Stimulated activated CD8-positive, alpha-beta memory T cell treated with anti-CD3 and anti-CD28 coated beads, Interleukin-2, amount 100 ng/mL, for 1 hour (primary cell): ENCODE data around the gene PFDN1.

Experiments
- DNase-seq, 2 donors: peaks; one replicate each; pipeline ENCODE4 v3.0.0-alpha.2; 2020; ENCODE audit warnings: low read depth in 2 of 2

The PFDN1 gene

GRCh38 chr5:140259500-140259899 lies 43.4 kb downstream of the PFDN1 start:
- DNase-seq = no peak

- no peak for DNase-seq
Measured at GRCh38 chr5:140258873-140259272, 44.0 kb downstream of the PFDN1 start.

GRCh38 chr5:140258016-140258415 lies 44.9 kb downstream of the PFDN1 start:
- no peak for DNase-seq

GRCh38 chr5:140256726-140257125 lies 46.2 kb downstream of the PFDN1 start:
- no peak for DNase-seq

- DNase-seq = no peak
Measured at GRCh38 chr5:140255460-140256157, 47.3 kb downstream of the PFDN1 start.

GRCh38 chr5:140253985-140254384 lies 48.9 kb downstream of the PFDN1 start:
- no peak for DNase-seq

- no peak for DNase-seq
Measured at GRCh38 chr5:140252470-140253126, 50.3 kb downstream of the PFDN1 start.

- peak; percentile 7 to 14 for DNase-seq
Measured at GRCh38 chr5:140251527-140251973, 51.4 kb downstream of the PFDN1 start.

GRCh38 chr5:140250386-140250785 lies 52.5 kb downstream of the PFDN1 start:
- no peak for DNase-seq

- no peak for DNase-seq
Measured at GRCh38 chr5:140249536-140249935, 53.4 kb downstream of the PFDN1 start.

GRCh38 chr5:140248414-140248813 lies 54.5 kb downstream of the PFDN1 start:
- no peak for DNase-seq

- no peak for DNase-seq
Measured at GRCh38 chr5:140246378-140247122, 56.4 kb downstream of the PFDN1 start.

GRCh38 chr5:140245926-140246325 lies 57.0 kb downstream of the PFDN1 start:
- no peak for DNase-seq

GRCh38 chr5:140245341-140245740 lies 57.6 kb downstream of the PFDN1 start:
- no peak for DNase-seq

GRCh38 chr5:140244525-140245025 lies 58.3 kb downstream of the PFDN1 start:
- DNase-seq = peak; percentile 21 to 53

GRCh38 chr5:140243706-140244250 lies 59.1 kb downstream of the PFDN1 start:
- DNase-seq = no peak

- no peak for DNase-seq
Measured at GRCh38 chr5:140242890-140243585, 59.9 kb downstream of the PFDN1 start.

GRCh38 chr5:140242099-140242498 lies 60.8 kb downstream of the PFDN1 start:
- DNase-seq = no peak

- DNase-seq = no peak
Measured at GRCh38 chr5:140240987-140241706, 61.8 kb downstream of the PFDN1 start.

GRCh38 chr5:140239939-140240700 lies 62.8 kb downstream of the PFDN1 start:
- peak in 1 of 2 donors; percentile 36 for DNase-seq
